H1 (cell line): ENCODE measurements around the gene RASD2. TPM values are rescaled to one million over a fixed set of nuclear protein-coding genes. Genes with fewer than 3 reads are reported as not detected.
"Not testable (repeated sequence)": the region's sequence is repeated elsewhere in the genome, so short reads cannot be mapped to it uniquely, and the experiment has no call there.

Experiments
- CTCF ChIA-PET: fragments of 300-600 bp; sonication (Branson Sonifier 250); formaldehyde crosslinking; loops from one replicate; lab custom pipeline; 2021; ENCODE audit not compliant: partially characterized antibody; lab: Charles Lee
- POLR2A ChIA-PET: fragments of 300-600 bp; sonication (Branson Sonifier 250); formaldehyde crosslinking; loops from one replicate; lab custom pipeline; 2021; ENCODE audit warnings: inconsistent platforms; ENCODE audit not compliant: partially characterized antibody; lab: Charles Lee
- DNase-seq, 2 experiments: peaks; one replicate each; pipeline versions ENCODE4 v3.0.0 to v3.0.0-alpha.2; 2010 to 2022; ENCODE audit warnings: low spot score in 2 of 2, low read depth in 1 of 2, mixed read lengths in 1 of 2
- FAIRE-seq: peaks from 2 replicates; lab custom pipeline; 2011; peaks lifted over from hg19 to GRCh38; lab: Jason Lieb, UNC
- H2AFZ ChIP-seq: 2 replicates; pipeline ENCODE4 v1.8.1; 2012; ENCODE audit warnings: low read length, inconsistent platforms
- H2AK5ac ChIP-seq: 2 replicates; pipeline ENCODE4 v1.6.1; 2013; ENCODE audit warnings: low read depth, low read length
- H2BK120ac ChIP-seq: replicated peaks from 2 replicates; pipeline ENCODE3; 2013; ENCODE audit warnings: low read depth, low read length, inconsistent platforms
- H2BK12ac ChIP-seq: 2 replicates; pipeline ENCODE4 v1.6.1; 2013; ENCODE audit warnings: low read depth, low read length
- H2BK15ac ChIP-seq: 2 replicates; pipeline ENCODE4 v1.6.1; 2013; ENCODE audit warnings: low read length
- H2BK20ac ChIP-seq: 2 replicates; pipeline ENCODE4 v1.6.1; 2013; ENCODE audit warnings: low read length
- H2BK5ac ChIP-seq: 2 replicates; pipeline ENCODE4 v1.6.1; 2013; ENCODE audit warnings: low read depth, low read length
- H3K14ac ChIP-seq: 2 replicates; pipeline ENCODE4 v1.6.1; 2013; ENCODE audit warnings: inconsistent platforms; ENCODE audit not compliant: insufficient read length
- H3K18ac ChIP-seq: 2 replicates; pipeline ENCODE4 v1.6.1; 2013; ENCODE audit warnings: low read length; ENCODE audit errors: extremely low read depth
- H3K23ac ChIP-seq: 2 replicates; pipeline ENCODE4 v1.6.1; 2013; ENCODE audit warnings: inconsistent platforms; ENCODE audit not compliant: insufficient read length
- H3K23me2 ChIP-seq: 2 replicates; pipeline ENCODE4 v1.6.1; 2013; ENCODE audit warnings: low read depth, low read length
- H3K27ac ChIP-seq: 2 replicates; pipeline ENCODE4 v1.6.1; 2011; ENCODE audit warnings: low read depth, low read length, inconsistent platforms
- H3K27me3 ChIP-seq, 4 experiments: replicated peaks in 1 of 4; 1 replicate in 1 of 4; 2 replicates in 3 of 4; pipeline versions ENCODE4 v1.6.1 to v1.8.1; 2011 to 2013; ENCODE audit warnings: low read length in 3 of 4, mild to moderate bottlenecking in 3 of 4, inconsistent platforms in 2 of 4, mixed read lengths in 2 of 4, moderate library complexity in 1 of 4; ENCODE audit not compliant: control insufficient read depth in 3 of 4, insufficient read depth in 3 of 4; ENCODE audit errors: extremely low read depth in 1 of 4
- H3K36me3 ChIP-seq, 4 experiments: 2 replicates each; pipeline versions ENCODE4 v1.6.1 to v1.8.1; 2011 to 2013; ENCODE audit warnings: mild to moderate bottlenecking in 4 of 4, low read length in 3 of 4, moderate library complexity in 2 of 4, control low read depth in 1 of 4, inconsistent platforms in 1 of 4; ENCODE audit not compliant: insufficient read depth in 4 of 4, control insufficient read depth in 2 of 4
- H3K4ac ChIP-seq: replicated peaks from 2 replicates; pipeline ENCODE3; 2013; ENCODE audit warnings: low read length, low read depth, mixed read lengths, inconsistent platforms; ENCODE audit not compliant: insufficient read length
- H3K4me1 ChIP-seq, 4 experiments: replicated peaks in 1 of 4; 1 replicate in 1 of 4; 2 replicates in 3 of 4; pipeline versions ENCODE4 v1.6.1 to v1.8.1; 2011 to 2013; ENCODE audit warnings: low read length in 3 of 4, inconsistent platforms in 2 of 4, mixed read lengths in 1 of 4; ENCODE audit not compliant: insufficient read depth in 4 of 4, control insufficient read depth in 3 of 4
- H3K4me2 ChIP-seq, 2 experiments: 2 replicates each; pipeline versions ENCODE4 v1.6.1 to v1.8.1; 2011 to 2013; ENCODE audit warnings: low read depth in 2 of 2, low read length in 2 of 2, control low read depth in 1 of 2, inconsistent platforms in 1 of 2, mild to moderate bottlenecking in 1 of 2; ENCODE audit not compliant: insufficient read depth in 1 of 2
- H3K4me3 ChIP-seq, 4 experiments: fragments of 200-600, 300-600 bp in 1 of 4; sonication (generic), shearing (Covaris generic), sonication (Bioruptor Twin) in 1 of 4; 2 replicates each; pipeline versions ENCODE4 v1.5.1 to v1.8.1; 2011 to 2016; ENCODE audit warnings: low read length in 4 of 4, low read depth in 3 of 4, control low read depth in 2 of 4, inconsistent platforms in 2 of 4, mild to moderate bottlenecking in 2 of 4, mixed read lengths in 1 of 4, moderate library complexity in 1 of 4; ENCODE audit not compliant: insufficient read depth in 2 of 4; ENCODE audit errors: extremely low read depth in 1 of 4
- H3K56ac ChIP-seq: replicated peaks from 2 replicates; pipeline ENCODE3; 2013; ENCODE audit warnings: low read depth, mild to moderate bottlenecking, mixed read lengths, low read length, inconsistent platforms; ENCODE audit not compliant: insufficient read length
- H3K79me1 ChIP-seq: 2 replicates; pipeline ENCODE4 v1.6.1; 2013; ENCODE audit warnings: low read depth, low read length, control low read depth
- H3K79me2 ChIP-seq, 2 experiments: 2 replicates each; pipeline versions ENCODE4 v1.6.1 to v1.8.1; 2012 to 2013; ENCODE audit warnings: low read length in 2 of 2, mild to moderate bottlenecking in 2 of 2, inconsistent platforms in 1 of 2; ENCODE audit not compliant: insufficient read depth in 2 of 2, control insufficient read depth in 1 of 2
- H3K9ac ChIP-seq, 4 experiments: replicated peaks in 1 of 4; 1 replicate in 1 of 4; 2 replicates in 3 of 4; pipeline versions ENCODE4 v1.6.1 to v1.8.1; 2011 to 2013; ENCODE audit warnings: low read depth in 3 of 4, low read length in 3 of 4, control low read depth in 2 of 4, mild to moderate bottlenecking in 2 of 4, moderate library complexity in 2 of 4, inconsistent platforms in 1 of 4; ENCODE audit errors: extremely low read depth in 1 of 4
- H3K9me3 ChIP-seq, 2 experiments: 2 replicates each; pipeline versions ENCODE4 v1.6.1 to v1.8.1; 2012 to 2013; ENCODE audit warnings: mild to moderate bottlenecking in 2 of 2, moderate library complexity in 2 of 2, control low read depth in 1 of 2, inconsistent platforms in 1 of 2, low read depth in 1 of 2, low read length in 1 of 2, mixed read lengths in 1 of 2; ENCODE audit not compliant: insufficient read depth in 2 of 2
- H4K20me1 ChIP-seq, 2 experiments: replicated peaks in 1 of 2; 2 replicates each; pipeline versions ENCODE3 to v1.8.1; 2011 to 2013; ENCODE audit warnings: inconsistent platforms in 2 of 2, low read length in 2 of 2, mild to moderate bottlenecking in 1 of 2; ENCODE audit not compliant: insufficient read depth in 2 of 2, control insufficient read depth in 1 of 2
- H4K5ac ChIP-seq: 2 replicates; pipeline ENCODE4 v1.6.1; 2013; ENCODE audit warnings: low read length, low read depth, mixed read lengths, inconsistent platforms; ENCODE audit not compliant: insufficient read length
- H4K8ac ChIP-seq: 2 replicates; pipeline ENCODE4 v1.8.0; 2013; ENCODE audit warnings: mild to moderate bottlenecking, moderate library complexity, low read length, inconsistent platforms; ENCODE audit not compliant: insufficient read depth; ENCODE audit errors: extremely low read depth
- H4K91ac ChIP-seq: replicated peaks from 2 replicates; pipeline ENCODE3; 2013; ENCODE audit warnings: low read length, mixed read lengths, inconsistent platforms; ENCODE audit not compliant: insufficient read length
- WGBS, 2 experiments: shearing (Covaris generic) in 1 of 2; methylation state at CpG; one replicate each; pipeline versions ENCODE4 v1.1.6 to v1.1.7; 2013 to 2015; ENCODE audit warnings: low lambda C conversion rate in 2 of 2, mixed read lengths in 2 of 2, inconsistent platforms in 1 of 2, low coverage in 1 of 2, missing lambda C conversion rate in 1 of 2; ENCODE audit not compliant: insufficient replicate concordance in 2 of 2, insufficient coverage in 1 of 2, insufficient read length in 1 of 2; ENCODE audit errors: extremely low coverage in 1 of 2, missing lambda C conversion rate in 1 of 2; 5-methylcytosine and 5-hydroxymethylcytosine counted together
- polyA plus RNA-seq, 7 experiments: library from polyadenylated mRNA; depleted of rRNA in 3 of 7; stranded (reverse) in 5 of 7; unstranded in 2 of 7; fragments of >200 nt in 5 of 7; fragments of 200-250 nt in 2 of 7; gene quantifications; 1 replicate in 5 of 7; 2 replicates in 1 of 7; 4 replicates in 1 of 7; pipeline versions ENCODE4 v1.2.1 to v1.2.3, GENCODE V29; 2011 to 2013; ENCODE audit warnings: missing spikeins in 2 of 7, mixed read lengths in 2 of 7
- total RNA-seq: library from RNA; stranded (reverse); fragmentation: NEBNext Ultra II Directional; extraction: Animal tissue kit (Norgen Biotek cat#: 25700); gene quantifications from 2 replicates; pipeline ENCODE4 v1.2.1, GENCODE V29; 2021

RASD2 gene
- total and polyA plus RNA-seq, 2 of the 8 experiments (the other 6 are each of a cell fraction or from before 2014, with no cell fraction given) = 1.9 to 5.1 TPM

DNA sequence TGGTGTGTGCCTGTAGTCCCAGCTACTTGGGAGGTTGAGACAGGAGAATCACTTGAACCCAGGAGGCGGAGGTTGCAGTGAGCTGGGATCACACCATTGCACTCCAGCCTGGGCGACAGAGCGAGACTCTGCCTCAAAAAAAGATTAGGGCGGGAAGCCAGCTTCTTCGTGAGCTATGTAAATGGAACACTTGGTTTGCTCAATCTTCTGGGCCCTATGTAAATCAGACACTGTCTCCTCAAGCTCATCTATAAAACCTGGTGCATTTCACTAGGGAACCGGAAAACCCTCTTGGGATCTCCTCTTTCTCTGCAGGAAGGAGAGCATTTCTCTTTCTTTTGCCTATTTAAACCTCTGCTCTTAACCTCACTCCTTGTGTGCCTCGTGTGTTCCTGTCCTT is 32.8 kb upstream of the RASD2 start:
- H2BK12ac ChIP-seq, H4K20me1 ChIP-seq, H3K27ac ChIP-seq, H3K79me1 ChIP-seq, H3K36me3 ChIP-seq, H4K91ac ChIP-seq, CTCF ChIA-PET, H3K23ac ChIP-seq, H2AFZ ChIP-seq, H2BK20ac ChIP-seq, H4K8ac ChIP-seq, DNase-seq, H3K4me3 ChIP-seq, H3K9me3 ChIP-seq, H3K79me2 ChIP-seq, H3K23me2 ChIP-seq, H3K56ac ChIP-seq, H3K4me1 ChIP-seq, H3K9ac ChIP-seq, H3K4ac ChIP-seq, H4K5ac ChIP-seq, H3K4me2 ChIP-seq, H2BK120ac ChIP-seq, H3K18ac ChIP-seq, FAIRE-seq, H3K14ac ChIP-seq, H3K27me3 ChIP-seq, H2AK5ac ChIP-seq, H2BK5ac ChIP-seq, H2BK15ac ChIP-seq: not testable (repeated sequence)
- WGBS, 2 experiments = 82% methylated on average over 7 of the region's 7 CpGs; no CpG with 5 or more reads in 1 of the 2 experiments
- POLR2A ChIA-PET = interaction anchor here (0.7 kb wide), 1 partner anchor 34 kb away, joined by 3 read pairs; no protein-coding TSS in a partner anchor
